Thyroid gland (tissue), 4 donors: ENCODE measurements around the gene LDB2.

Source experiments
- POLR2A ChIP-seq, 2 donors: fragments of 450-650 bp; IDR thresholded peaks; one replicate each; pipeline ENCODE4 v1.6.1; 2017; ENCODE audit warnings: antibody characterized with exemption in 2 of 2, mild to moderate bottlenecking in 2 of 2, moderate library complexity in 1 of 2
- TF ChIP-seq, protein P1 (sequence below), 6 experiments: fragments of 200-600 bp in 3 of 6; fragments of 450-650 bp in 3 of 6; sonication (generic) in 3 of 6; IDR thresholded peaks; one replicate each; pipeline ENCODE4 v1.5.1; 2016 to 2019; ENCODE audit warnings: antibody characterized with exemption in 6 of 6, mild to moderate bottlenecking in 2 of 6, inconsistent platforms in 1 of 6, moderate library complexity in 1 of 6

DNA sequence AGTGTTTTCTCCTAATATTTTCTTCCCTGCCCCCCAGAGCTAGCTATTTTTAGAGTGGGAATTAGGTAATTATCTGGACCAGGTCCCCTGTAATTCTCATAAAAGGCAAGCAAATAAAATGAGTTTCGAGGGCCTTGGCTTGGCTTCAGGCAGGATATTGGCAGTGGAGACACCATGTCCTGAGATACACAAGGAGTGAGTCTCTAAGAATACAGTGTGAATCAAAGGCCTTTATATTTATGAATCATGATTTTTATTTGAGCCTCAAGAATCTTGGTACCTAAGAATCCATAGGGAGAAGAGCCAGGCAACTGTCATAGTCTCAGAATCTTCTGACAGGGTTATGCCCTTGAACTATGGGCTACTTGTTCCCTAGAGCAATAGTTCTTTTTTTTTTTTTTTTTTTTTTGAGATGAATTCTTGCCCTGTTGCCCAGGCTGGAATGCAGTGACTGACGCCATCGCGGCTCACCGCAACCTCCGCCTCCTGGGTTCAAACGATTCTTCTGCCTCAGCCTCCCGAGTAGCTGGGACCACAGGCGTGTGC is 205.4 kb downstream of the LDB2 start:
- TF ChIP-seq, protein P1, sequence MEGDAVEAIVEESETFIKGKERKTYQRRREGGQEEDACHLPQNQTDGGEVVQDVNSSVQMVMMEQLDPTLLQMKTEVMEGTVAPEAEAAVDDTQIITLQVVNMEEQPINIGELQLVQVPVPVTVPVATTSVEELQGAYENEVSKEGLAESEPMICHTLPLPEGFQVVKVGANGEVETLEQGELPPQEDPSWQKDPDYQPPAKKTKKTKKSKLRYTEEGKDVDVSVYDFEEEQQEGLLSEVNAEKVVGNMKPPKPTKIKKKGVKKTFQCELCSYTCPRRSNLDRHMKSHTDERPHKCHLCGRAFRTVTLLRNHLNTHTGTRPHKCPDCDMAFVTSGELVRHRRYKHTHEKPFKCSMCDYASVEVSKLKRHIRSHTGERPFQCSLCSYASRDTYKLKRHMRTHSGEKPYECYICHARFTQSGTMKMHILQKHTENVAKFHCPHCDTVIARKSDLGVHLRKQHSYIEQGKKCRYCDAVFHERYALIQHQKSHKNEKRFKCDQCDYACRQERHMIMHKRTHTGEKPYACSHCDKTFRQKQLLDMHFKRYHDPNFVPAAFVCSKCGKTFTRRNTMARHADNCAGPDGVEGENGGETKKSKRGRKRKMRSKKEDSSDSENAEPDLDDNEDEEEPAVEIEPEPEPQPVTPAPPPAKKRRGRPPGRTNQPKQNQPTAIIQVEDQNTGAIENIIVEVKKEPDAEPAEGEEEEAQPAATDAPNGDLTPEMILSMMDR (IDR thresholded peaks at IDR 0.05) = no peak
- no peak for TF ChIP-seq POLR2A (IDR thresholded peaks at IDR 0.05)
